Naive thymus-derived CD4-positive, alpha-beta T cell (primary cell): ENCODE measurements around the gene WDR27. TPM values are rescaled to one million over a fixed set of nuclear protein-coding genes. Genes with fewer than 3 reads are reported as not detected.
A peak's percentile ranks its signal among the peaks of the same experiment; 100 is the strongest.

Source experiments
- ATAC-seq: fragments of 150-1000 bp; cut with Tn5 transposase; 2 replicates; pipeline ENCODE4 v1.10.0; 2021; ENCODE audit warnings: mild to moderate bottlenecking, moderate library complexity
- CTCF ChIA-PET: fragments of 350-600 bp; sonication (Branson Sonifier 250); formaldehyde crosslinking; loops from one replicate; lab custom pipeline; 2021; ENCODE audit warnings: antibody characterized with exemption; lab: Charles Lee
- POLR2A ChIA-PET: fragments of 350-600 bp; sonication (Branson Sonifier 250); formaldehyde crosslinking; loops from one replicate; lab custom pipeline; 2021; ENCODE audit warnings: antibody characterized with exemption, inconsistent platforms; lab: Charles Lee
- DNase-seq, 9 donors: peaks; one replicate each; pipeline versions ENCODE4 v3.0.0 to v3.0.0-alpha.2; 2020 to 2022; ENCODE audit warnings: mixed read lengths in 1 of 9
- H3K27ac ChIP-seq: one replicate; pipeline ENCODE4 v1.7.0; 2013; ENCODE audit warnings: mild to moderate bottlenecking, low read depth, low read length, moderate library complexity
- H3K27me3 ChIP-seq, 2 donors: one replicate each; pipeline ENCODE4 v1.7.0; 2013; ENCODE audit warnings: low read length in 2 of 2, mild to moderate bottlenecking in 2 of 2, moderate library complexity in 2 of 2; ENCODE audit not compliant: control insufficient read depth in 2 of 2, insufficient read depth in 2 of 2
- H3K36me3 ChIP-seq, 3 experiments: 1 replicate in 2 of 3; 2 replicates in 1 of 3; pipeline ENCODE4 v1.7.0; 2013; ENCODE audit warnings: low read length in 3 of 3, mild to moderate bottlenecking in 3 of 3, moderate library complexity in 1 of 3; ENCODE audit not compliant: insufficient read depth in 3 of 3, control insufficient read depth in 2 of 3
- H3K4me1 ChIP-seq, 2 donors: one replicate each; pipeline ENCODE4 v1.7.0; 2013; ENCODE audit warnings: low read length in 2 of 2, mild to moderate bottlenecking in 2 of 2, moderate library complexity in 1 of 2; ENCODE audit not compliant: control insufficient read depth in 2 of 2, insufficient read depth in 2 of 2
- H3K4me3 ChIP-seq: 2 replicates; pipeline ENCODE4 v1.7.0; 2013; ENCODE audit warnings: mild to moderate bottlenecking, low read length
- H3K9me3 ChIP-seq, 3 experiments: 1 replicate in 2 of 3; 2 replicates in 1 of 3; pipeline ENCODE4 v1.7.0; 2013; ENCODE audit warnings: low read length in 3 of 3; ENCODE audit not compliant: control insufficient read depth in 2 of 3
- H3K27ac Mint-ChIP-seq, 9 donors: one replicate each; pipeline ENCODE4 v1.8.0; 2020 to 2022; ENCODE audit warnings: mixed read lengths in 9 of 9, mild to moderate bottlenecking in 8 of 9, moderate library complexity in 5 of 9, inconsistent platforms in 2 of 9
- H3K27me3 Mint-ChIP-seq, 5 donors: one replicate each; pipeline ENCODE4 v1.8.0; 2021 to 2022; ENCODE audit warnings: mixed read lengths in 5 of 5, mild to moderate bottlenecking in 1 of 5
- H3K36me3 Mint-ChIP-seq, 5 donors: one replicate each; pipeline ENCODE4 v1.8.0; 2020 to 2022; ENCODE audit warnings: mixed read lengths in 5 of 5, mild to moderate bottlenecking in 3 of 5, inconsistent platforms in 1 of 5
- H3K4me1 Mint-ChIP-seq, 7 donors: one replicate each; pipeline ENCODE4 v1.8.0; 2020 to 2022; ENCODE audit warnings: mixed read lengths in 7 of 7, mild to moderate bottlenecking in 3 of 7, inconsistent platforms in 1 of 7
- H3K4me3 Mint-ChIP-seq, 10 donors: one replicate each; pipeline ENCODE4 v1.8.0; 2020 to 2022; ENCODE audit warnings: mild to moderate bottlenecking in 10 of 10, mixed read lengths in 10 of 10, moderate library complexity in 6 of 10, inconsistent platforms in 2 of 10
- H3K9me3 Mint-ChIP-seq, 11 donors: one replicate each; pipeline ENCODE4 v1.8.0; 2020 to 2022; ENCODE audit warnings: mixed read lengths in 11 of 11, mild to moderate bottlenecking in 4 of 11, inconsistent platforms in 1 of 11, moderate library complexity in 1 of 11
- intact Hi-C, 2 donors: fragments of 100-400 bp; cut with micrococcal nuclease; formaldehyde crosslinking; loops; one replicate each; pipeline ENCODE4 v1.15.1; 2023
- polyA plus RNA-seq, 2 donors: library from polyadenylated mRNA; unstranded; fragments of 300-500 nt; fragmentation: Illumina TruSeq; gene quantifications; one replicate each; pipeline ENCODE4 v1.2.3, GENCODE V29; 2021
- total RNA-seq, 6 experiments: library from RNA in 5 of 6; stranded (reverse) in 5 of 6; gene quantifications; 1 replicate in 5 of 6; 2 replicates in 1 of 6; pipeline ENCODE4 v1.2.3 and lab custom pipeline; 2021 to 2026

The WDR27 gene
- total and polyA plus RNA-seq, 7 experiments from 2014 or later, result 6.7 to 89.0 (median 36.0) TPM

- CTCF ChIA-PET, result no interaction called here
- H3K27me3 ChIP-seq, result no peaks in the 10 kb centered on the region
- no peak overlapping the region for H3K27ac ChIP-seq
- intact Hi-C loops, result no loop called here
- peaks cover 0 to 47% (median 27%) of the 10 kb centered on the region in 5 donors for H3K36me3 Mint-ChIP-seq
- H3K27me3 Mint-ChIP-seq, result no peaks in the 10 kb centered on the region
- no peak overlapping the region for H3K27ac Mint-ChIP-seq
- no peaks in the 10 kb centered on the region for H3K9me3 Mint-ChIP-seq
- no peak for ATAC-seq
- no peak overlapping the region for H3K4me3 Mint-ChIP-seq
- H3K4me3 ChIP-seq, result no peak overlapping the region
- H3K36me3 ChIP-seq, result peaks cover 0 to 39% (median 0%) of the 10 kb centered on the region in 3 experiments
- POLR2A ChIA-PET, result no interaction called here
- no peak for DNase-seq
- H3K9me3 ChIP-seq, result no peaks in the 10 kb centered on the region
- no peaks in the 10 kb centered on the region for H3K4me1 ChIP-seq
- peaks cover 3 to 12% (median 4%) of the 10 kb centered on the region in 7 donors for H3K4me1 Mint-ChIP-seq
These were observed 34.1 kb downstream of the WDR27 start for GRCh38 chr6:169667716-169668115.

- Histone ChIP-seq H3K4me1 (no peaks in the 10 kb centered on the region), H3K27ac (no peak overlapping the region), H3K4me3 (no peak overlapping the region), H3K27me3 (no peaks in the 10 kb centered on the region), H3K9me3 (no peaks in the 10 kb centered on the region), H3K36me3 (peaks cover 0 to 31% (median 0%) of the 10 kb centered on the region in 3 experiments)
- no peak overlapping the region for H3K4me3 Mint-ChIP-seq
- H3K27me3 Mint-ChIP-seq, result no peaks in the 10 kb centered on the region
- DNase-seq (no peak), ATAC-seq (no peak)
- intact Hi-C loops, result no loop called here
- POLR2A ChIA-PET, result no interaction called here
- H3K36me3 Mint-ChIP-seq, result peaks cover 0 to 48% (median 27%) of the 10 kb centered on the region in 5 donors
- peaks cover 2 to 10% (median 4%) of the 10 kb centered on the region in 7 donors for H3K4me1 Mint-ChIP-seq
- CTCF ChIA-PET, result no interaction called here
- H3K9me3 Mint-ChIP-seq, result no peaks in the 10 kb centered on the region
- peak overlapping the region in 1 of 9 donors; percentile 3 for H3K27ac Mint-ChIP-seq
These were observed 35.4 kb downstream of the WDR27 start for GRCh38 chr6:169666441-169666840.

GRCh38 chr6:169665289-169665688 lies 36.5 kb downstream of the WDR27 start:
- Histone ChIP-seq H3K36me3 (peaks cover 0 to 26% (median 0%) of the 10 kb centered on the region in 3 experiments), H3K27me3 (no peaks in the 10 kb centered on the region), H3K9me3 (no peaks in the 10 kb centered on the region), H3K4me3 (no peak overlapping the region), H3K27ac (no peak overlapping the region), H3K4me1 (no peaks in the 10 kb centered on the region)
- H3K27ac Mint-ChIP-seq, result peak overlapping the region in 1 of 9 donors; percentile 47
- no peak for ATAC-seq
- H3K4me3 Mint-ChIP-seq, result no peak overlapping the region
- CTCF ChIA-PET, result no interaction called here
- intact Hi-C loops, result no loop called here
- H3K27me3 Mint-ChIP-seq, result no peaks in the 10 kb centered on the region
- DNase-seq, result no peak
- peaks cover 0 to 44% (median 27%) of the 10 kb centered on the region in 5 donors for H3K36me3 Mint-ChIP-seq
- no peaks in the 10 kb centered on the region for H3K9me3 Mint-ChIP-seq
- peaks cover 2 to 10% (median 4%) of the 10 kb centered on the region in 7 donors for H3K4me1 Mint-ChIP-seq
- POLR2A ChIA-PET, result no interaction called here

GRCh38 chr6:169664227-169664626 lies 37.6 kb downstream of the WDR27 start:
- POLR2A ChIA-PET, result no interaction called here
- ATAC-seq, result no peak
- Mint-ChIP-seq H3K9me3 (no peaks in the 10 kb centered on the region), H3K4me3 (no peak overlapping the region), H3K4me1 (peaks cover 0 to 5% (median 0%) of the 10 kb centered on the region in 7 donors), H3K27ac (no peak overlapping the region), H3K27me3 (no peaks in the 10 kb centered on the region), H3K36me3 (peaks cover 0 to 44% (median 31%) of the 10 kb centered on the region in 5 donors)
- H3K36me3 ChIP-seq, result peaks cover 0 to 26% (median 0%) of the 10 kb centered on the region in 3 experiments
- no peaks in the 10 kb centered on the region for H3K9me3 ChIP-seq
- intact Hi-C loops, result no loop called here
- H3K27ac ChIP-seq, result no peak overlapping the region
- no peak for DNase-seq
- H3K27me3 ChIP-seq, result no peaks in the 10 kb centered on the region
- CTCF ChIA-PET, result no interaction called here
- H3K4me3 ChIP-seq, result no peak overlapping the region
- no peaks in the 10 kb centered on the region for H3K4me1 ChIP-seq

GRCh38 chr6:169663468-169663867 lies 38.4 kb downstream of the WDR27 start:
- intact Hi-C loops, result no loop called here
- peaks cover 0 to 5% (median 0%) of the 10 kb centered on the region in 7 donors for H3K4me1 Mint-ChIP-seq
- H3K9me3 Mint-ChIP-seq, result no peaks in the 10 kb centered on the region
- no peaks in the 10 kb centered on the region for H3K27me3 ChIP-seq
- no peak overlapping the region for H3K4me3 Mint-ChIP-seq
- H3K27me3 Mint-ChIP-seq, result no peaks in the 10 kb centered on the region
- peaks cover 0 to 26% (median 0%) of the 10 kb centered on the region in 3 experiments for H3K36me3 ChIP-seq
- H3K36me3 Mint-ChIP-seq, result peaks cover 0 to 46% (median 34%) of the 10 kb centered on the region in 5 donors
- H3K4me3 ChIP-seq, result no peak overlapping the region
- H3K27ac ChIP-seq, result no peak overlapping the region
- ChIA-PET CTCF (no interaction called here), POLR2A (no interaction called here)
- no peaks in the 10 kb centered on the region for H3K4me1 ChIP-seq
- DNase-seq (no peak), ATAC-seq (no peak)
- peak overlapping the region in 1 of 9 donors; percentile 76 for H3K27ac Mint-ChIP-seq
- H3K9me3 ChIP-seq, result no peaks in the 10 kb centered on the region

- no peak for DNase-seq
- Mint-ChIP-seq H3K4me3 (no peak overlapping the region), H3K27ac (no peak overlapping the region), H3K27me3 (no peaks in the 10 kb centered on the region), H3K4me1 (peaks cover 0 to 5% (median 0%) of the 10 kb centered on the region in 7 donors), H3K9me3 (no peaks in the 10 kb centered on the region), H3K36me3 (peaks cover 0 to 43% (median 25%) of the 10 kb centered on the region in 5 donors)
- H3K4me1 ChIP-seq, result no peaks in the 10 kb centered on the region
- ChIA-PET POLR2A (no interaction called here), CTCF (no interaction called here)
- no peak overlapping the region for H3K27ac ChIP-seq
- H3K36me3 ChIP-seq, result peaks cover 0 to 25% (median 0%) of the 10 kb centered on the region in 3 experiments
- H3K4me3 ChIP-seq, result no peak overlapping the region
- H3K27me3 ChIP-seq, result no peaks in the 10 kb centered on the region
- no peak for ATAC-seq
- no peaks in the 10 kb centered on the region for H3K9me3 ChIP-seq
- intact Hi-C loops, result no loop called here
These were observed 40.5 kb downstream of the WDR27 start for GRCh38 chr6:169661391-169661756.

- Histone ChIP-seq H3K27ac (no peak overlapping the region), H3K4me3 (no peak overlapping the region), H3K27me3 (no peaks in the 10 kb centered on the region), H3K36me3 (peaks cover 0 to 22% (median 0%) of the 10 kb centered on the region in 3 experiments), H3K9me3 (no peaks in the 10 kb centered on the region), H3K4me1 (no peaks in the 10 kb centered on the region)
- Mint-ChIP-seq H3K27me3 (no peaks in the 10 kb centered on the region), H3K27ac (no peak overlapping the region), H3K9me3 (no peaks in the 10 kb centered on the region), H3K36me3 (peaks cover 0 to 41% (median 23%) of the 10 kb centered on the region in 5 donors), H3K4me3 (no peak overlapping the region), H3K4me1 (peaks cover 0 to 5% (median 0%) of the 10 kb centered on the region in 7 donors)
- DNase-seq, result no peak
- intact Hi-C loops, result no loop called here
- no peak for ATAC-seq
- ChIA-PET CTCF (no interaction called here), POLR2A (no interaction called here)
These were observed 41.0 kb downstream of the WDR27 start for GRCh38 chr6:169660751-169661390.
